ENCODE data around the gene SOX6. TPM values are rescaled to one million over a fixed set of nuclear protein-coding genes. Genes with fewer than 3 reads are reported as not detected.

SOX6 gene
- total RNA-seq, 2 experiments from 2014 or later = 0.20 TPM; not detected in 1

- TF ChIP-seq CTCF (IDR thresholded peaks at IDR 0.05) = no peak
- Mint-ChIP-seq H3K27me3 (peaks cover 4% of the 10 kb centered on the region), H3K9me3 (peaks cover 5% of the 10 kb centered on the region), H3K4me1 (ENCODE audit: low read depth) (no peaks in the 10 kb centered on the region), H3K27ac (no peak overlapping the region), H3K36me3 (ENCODE audit: low read depth) (no peaks in the 10 kb centered on the region), H3K4me3 (no peak overlapping the region)
- Histone ChIP-seq H3K27me3 (ENCODE audit: control insufficient read depth in 1 of 2, insufficient read depth in 2 of 2, low read length in 2 of 2) (no peaks in the 10 kb centered on the region), H3K27ac (ENCODE audit: low read depth in 1 of 2, low read length in 2 of 2) (no peak overlapping the region), H3K4me1 (ENCODE audit: insufficient read depth, low read length) (no peaks in the 10 kb centered on the region), H3K4me3 (ENCODE audit: low read length) (no peak overlapping the region), H3K9me3 (ENCODE audit: control insufficient read depth in 1 of 2, insufficient read depth in 1 of 2, low read length in 2 of 2) (peaks cover 0 to 11% of the 10 kb centered on the region in 2 experiments), H3K36me3 (ENCODE audit: insufficient read depth, low read length) (no peaks in the 10 kb centered on the region)
- POLR2A ChIA-PET = no interaction called here
- intact Hi-C loops (cut with DNase I, micrococcal nuclease) = no loop called here
- CTCF ChIA-PET = no interaction called here
- DNase-seq (no peak), ATAC-seq (ENCODE audit: poor library complexity) (no peak)
These were observed 423.9 kb downstream of the SOX6 start for GRCh38 chr11:15932417-15932816.

GRCh38 chr11:15931497-15931896 lies 424.8 kb downstream of the SOX6 start:
- no peak overlapping the region for H3K27ac ChIP-seq (ENCODE audit: low read depth in 1 of 2, low read length in 2 of 2)
- Mint-ChIP-seq H3K4me3 (no peak overlapping the region), H3K9me3 (peaks cover 5% of the 10 kb centered on the region), H3K4me1 (ENCODE audit: low read depth) (no peaks in the 10 kb centered on the region), H3K27ac (no peak overlapping the region), H3K36me3 (ENCODE audit: low read depth) (no peaks in the 10 kb centered on the region), H3K27me3 (peaks cover 4% of the 10 kb centered on the region)
- POLR2A ChIA-PET = no interaction called here
- ATAC-seq (ENCODE audit: poor library complexity) = no peak
- no peaks in the 10 kb centered on the region for H3K4me1 ChIP-seq (ENCODE audit: insufficient read depth, low read length)
- H3K36me3 ChIP-seq (ENCODE audit: insufficient read depth, low read length) = no peaks in the 10 kb centered on the region
- H3K9me3 ChIP-seq (ENCODE audit: control insufficient read depth in 1 of 2, insufficient read depth in 1 of 2, low read length in 2 of 2) = peaks cover 0 to 11% of the 10 kb centered on the region in 2 experiments
- no peaks in the 10 kb centered on the region for H3K27me3 ChIP-seq (ENCODE audit: control insufficient read depth in 1 of 2, insufficient read depth in 2 of 2, low read length in 2 of 2)
- H3K4me3 ChIP-seq (ENCODE audit: low read length) = no peak overlapping the region
- intact Hi-C loops (cut with DNase I, micrococcal nuclease) = no loop called here
- no peak for TF ChIP-seq CTCF (IDR thresholded peaks at IDR 0.05)
- CTCF ChIA-PET = no interaction called here
- DNase-seq = no peak

GRCh38 chr11:15930442-15931025 lies 425.8 kb downstream of the SOX6 start:
- intact Hi-C loops (cut with DNase I, micrococcal nuclease) = no loop called here
- H3K27ac ChIP-seq (ENCODE audit: low read depth in 1 of 2, low read length in 2 of 2) = no peak overlapping the region
- Mint-ChIP-seq H3K36me3 (ENCODE audit: low read depth) (no peaks in the 10 kb centered on the region), H3K4me1 (ENCODE audit: low read depth) (no peaks in the 10 kb centered on the region), H3K27ac (no peak overlapping the region), H3K27me3 (peaks cover 4% of the 10 kb centered on the region), H3K4me3 (no peak overlapping the region), H3K9me3 (peaks cover 5% of the 10 kb centered on the region)
- no peaks in the 10 kb centered on the region for H3K36me3 ChIP-seq (ENCODE audit: insufficient read depth, low read length)
- CTCF ChIA-PET = no interaction called here
- no peak overlapping the region for H3K4me3 ChIP-seq (ENCODE audit: low read length)
- POLR2A ChIA-PET = no interaction called here
- H3K9me3 ChIP-seq (ENCODE audit: control insufficient read depth in 1 of 2, insufficient read depth in 1 of 2, low read length in 2 of 2) = peaks cover 0 to 11% of the 10 kb centered on the region in 2 experiments
- no peak for ATAC-seq (ENCODE audit: poor library complexity)
- no peaks in the 10 kb centered on the region for H3K4me1 ChIP-seq (ENCODE audit: insufficient read depth, low read length)
- H3K27me3 ChIP-seq (ENCODE audit: control insufficient read depth in 1 of 2, insufficient read depth in 2 of 2, low read length in 2 of 2) = no peaks in the 10 kb centered on the region
- no peak for TF ChIP-seq CTCF (IDR thresholded peaks at IDR 0.05)
- no peak for DNase-seq
